Brain microvascular endothelial cell (primary cell): ENCODE measurements around the gene ATP12A.

Experiments used
- DNase-seq: peaks from one replicate; pipeline ENCODE4 v3.0.0-alpha.2; 2020
- H3K27ac ChIP-seq: fragments of 250-450 bp; sonication (Bioruptor Pico); 2 replicates; pipeline ENCODE4 v1.5.1; 2020; ENCODE audit warnings: mild to moderate bottlenecking, moderate library complexity
- H3K27me3 ChIP-seq: fragments of 250-450 bp; sonication (Bioruptor Pico); replicated peaks from 2 replicates; pipeline ENCODE4 v1.5.1; 2020; ENCODE audit warnings: mild to moderate bottlenecking
- H3K36me3 ChIP-seq: fragments of 250-450 bp; sonication (Bioruptor Pico); replicated peaks from 2 replicates; pipeline ENCODE4 v1.5.1; 2020; ENCODE audit warnings: mild to moderate bottlenecking
- H3K4me3 ChIP-seq: 2 replicates; pipeline ENCODE4 v1.5.1; 2011; ENCODE audit warnings: low read depth, mild to moderate bottlenecking, control low read depth, low read length, moderate library complexity
- CTCF ChIP-seq: IDR thresholded peaks from 2 replicates; pipeline ENCODE4 v1.5.1; 2011; ENCODE audit warnings: low read depth, mild to moderate bottlenecking, moderate library complexity, low read length, control low read depth, inconsistent platforms; ENCODE audit errors: missing control alignments
- in situ Hi-C: cut with HindIII; loops from 2 replicates; pipeline ENCODE4 v1.10.0; 2017; ENCODE audit warnings: low sequenced_read_pairs, low pct_ligation_motif_present

The ATP12A gene

GRCh38 chr13:24684600-24684998 lies 4.4 kb downstream of the ATP12A start:
- no peak overlapping the region for H3K4me3 ChIP-seq
- TF ChIP-seq CTCF = no peak
- H3K27me3 ChIP-seq = peaks cover 17% of the 10 kb centered on the region
- no peak for DNase-seq
- in situ Hi-C loops = no loop called here
- H3K27ac ChIP-seq = no peak overlapping the region
- no peaks in the 10 kb centered on the region for H3K36me3 ChIP-seq

- in situ Hi-C loops = no loop called here
Observed at GRCh38 chr13:24685314-24685713, 5.1 kb downstream of the ATP12A start.

GRCh38 chr13:24687611-24688010 lies 7.4 kb downstream of the ATP12A start:
- no peak for TF ChIP-seq CTCF
- Histone ChIP-seq H3K36me3 (no peaks in the 10 kb centered on the region), H3K4me3 (no peak overlapping the region), H3K27ac (no peak overlapping the region), H3K27me3 (no peaks in the 10 kb centered on the region)
- no peak for DNase-seq
- in situ Hi-C loops = no loop called here

More at GRCh38 chr13:24685314-24685713, 5.1 kb downstream of the ATP12A start:
- H3K36me3 ChIP-seq = no peaks in the 10 kb centered on the region
- DNase-seq = no peak
- no peak for TF ChIP-seq CTCF
- H3K27ac ChIP-seq = no peak overlapping the region
- H3K27me3 ChIP-seq = peaks cover 10% of the 10 kb centered on the region
- H3K4me3 ChIP-seq = no peak overlapping the region

GRCh38 chr13:24688111-24688510 lies 7.9 kb downstream of the ATP12A start:
- DNase-seq = no peak
- in situ Hi-C loops = no loop called here
- TF ChIP-seq CTCF = no peak
- Histone ChIP-seq H3K4me3 (no peak overlapping the region), H3K27me3 (no peaks in the 10 kb centered on the region), H3K27ac (no peak overlapping the region), H3K36me3 (no peaks in the 10 kb centered on the region)

GRCh38 chr13:24688950-24689349 lies 8.7 kb downstream of the ATP12A start:
- DNase-seq = no peak
- Histone ChIP-seq H3K4me3 (no peak overlapping the region), H3K36me3 (no peaks in the 10 kb centered on the region), H3K27ac (no peak overlapping the region), H3K27me3 (no peaks in the 10 kb centered on the region)
- no peak for TF ChIP-seq CTCF
- in situ Hi-C loops = no loop called here

- Histone ChIP-seq H3K4me3 (no peak overlapping the region), H3K27me3 (no peaks in the 10 kb centered on the region), H3K27ac (no peak overlapping the region), H3K36me3 (no peaks in the 10 kb centered on the region)
- in situ Hi-C loops = no loop called here
- TF ChIP-seq CTCF = no peak
- DNase-seq = no peak
Observed at GRCh38 chr13:24691381-24691780, 11.2 kb downstream of the ATP12A start.
